Loucy (cell line): Measurements from ENCODE around the gene EOLA2.
"Not testable (repeated sequence)": the region's sequence is repeated elsewhere in the genome, so short reads cannot be mapped to it uniquely, and the experiment has no call there.

ENCODE experiments used
- EZH2phosphoT487 ChIP-seq: fragments of 200-600 bp; IDR thresholded peaks from 2 replicates; pipeline ENCODE4 v1.6.1; 2018; ENCODE audit warnings: antibody characterized with exemption, mild to moderate bottlenecking, moderate library complexity, borderline replicate concordance
- TF ChIP-seq, protein P1 (sequence below): fragments of 200-600 bp; sonication (generic); conservative IDR thresholded peaks from 2 replicates; pipeline ENCODE4 v1.5.1; 2014; ENCODE audit warnings: mild to moderate bottlenecking, antibody characterized with exemption, low read length

DNA sequence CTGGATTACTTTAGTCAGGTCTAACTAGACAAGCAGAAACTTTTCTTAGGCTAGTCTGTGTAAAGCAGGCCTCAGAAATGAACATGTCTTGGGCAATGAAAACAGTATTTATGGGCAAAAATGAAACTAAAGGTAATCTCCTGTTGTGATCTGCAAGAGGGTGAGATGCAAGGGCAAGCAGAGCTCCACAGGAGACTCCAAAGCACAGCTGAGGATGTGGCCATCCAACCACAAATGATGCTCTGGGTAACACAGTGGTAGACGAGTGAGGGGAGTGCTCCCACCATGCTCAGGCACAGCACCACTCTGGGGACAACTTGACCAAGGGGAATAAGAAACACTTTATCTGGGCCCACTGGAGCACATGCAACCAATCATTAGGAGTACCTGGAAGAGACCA, 9.7 kb downstream of the EOLA2 start:
- not testable (repeated sequence) for TF ChIP-seq EZH2phosphoT487
- TF ChIP-seq, protein P1, sequence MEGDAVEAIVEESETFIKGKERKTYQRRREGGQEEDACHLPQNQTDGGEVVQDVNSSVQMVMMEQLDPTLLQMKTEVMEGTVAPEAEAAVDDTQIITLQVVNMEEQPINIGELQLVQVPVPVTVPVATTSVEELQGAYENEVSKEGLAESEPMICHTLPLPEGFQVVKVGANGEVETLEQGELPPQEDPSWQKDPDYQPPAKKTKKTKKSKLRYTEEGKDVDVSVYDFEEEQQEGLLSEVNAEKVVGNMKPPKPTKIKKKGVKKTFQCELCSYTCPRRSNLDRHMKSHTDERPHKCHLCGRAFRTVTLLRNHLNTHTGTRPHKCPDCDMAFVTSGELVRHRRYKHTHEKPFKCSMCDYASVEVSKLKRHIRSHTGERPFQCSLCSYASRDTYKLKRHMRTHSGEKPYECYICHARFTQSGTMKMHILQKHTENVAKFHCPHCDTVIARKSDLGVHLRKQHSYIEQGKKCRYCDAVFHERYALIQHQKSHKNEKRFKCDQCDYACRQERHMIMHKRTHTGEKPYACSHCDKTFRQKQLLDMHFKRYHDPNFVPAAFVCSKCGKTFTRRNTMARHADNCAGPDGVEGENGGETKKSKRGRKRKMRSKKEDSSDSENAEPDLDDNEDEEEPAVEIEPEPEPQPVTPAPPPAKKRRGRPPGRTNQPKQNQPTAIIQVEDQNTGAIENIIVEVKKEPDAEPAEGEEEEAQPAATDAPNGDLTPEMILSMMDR = not testable (repeated sequence)
